ENCODE results near the gene ESRP2.
A peak's percentile ranks its signal among the peaks of the same experiment; 100 is the strongest.

Gene ESRP2

DNA sequence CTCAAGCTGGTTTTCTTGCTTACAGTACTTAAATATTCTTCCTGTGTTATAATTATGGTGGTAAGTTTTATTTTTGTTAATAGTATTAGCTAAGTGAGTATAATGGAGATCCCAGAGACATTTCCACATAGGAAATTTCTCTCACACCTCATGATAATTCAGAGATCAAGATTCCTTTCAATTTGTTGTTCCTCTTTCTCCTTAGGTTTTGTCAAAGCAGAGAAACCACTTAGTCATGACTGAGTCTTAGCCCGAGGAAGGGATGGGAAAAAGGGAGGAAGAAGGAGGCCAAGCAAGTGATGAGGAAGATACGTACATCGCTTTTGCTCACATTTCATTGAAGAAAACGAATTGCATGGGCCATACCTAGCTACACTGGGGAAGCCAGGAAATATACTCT is 18.4 kb downstream of the ESRP2 start:
- DNase-seq (ENCODE audit: low spot score): no peak

DNA sequence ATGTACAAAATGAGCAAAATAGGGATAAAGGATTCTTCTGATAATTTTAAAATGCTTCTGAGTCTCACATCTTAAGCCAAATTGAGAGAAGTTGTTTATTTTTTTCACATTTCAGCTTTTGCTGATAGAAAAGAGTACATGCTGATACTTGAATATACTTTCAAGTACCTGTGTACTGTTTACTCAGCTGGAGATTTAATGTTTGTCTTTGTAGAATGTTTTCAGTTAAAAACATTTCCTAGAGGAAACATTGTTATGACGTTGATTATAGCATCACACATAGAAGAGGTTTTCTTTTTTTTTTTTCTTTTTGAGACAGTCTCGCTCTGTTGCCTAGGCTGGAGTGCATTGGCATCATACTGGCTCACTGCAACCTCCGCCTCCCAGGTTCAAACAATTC is 19.7 kb downstream of the ESRP2 start:
- DNase-seq (ENCODE audit: low spot score): no peak

DNA sequence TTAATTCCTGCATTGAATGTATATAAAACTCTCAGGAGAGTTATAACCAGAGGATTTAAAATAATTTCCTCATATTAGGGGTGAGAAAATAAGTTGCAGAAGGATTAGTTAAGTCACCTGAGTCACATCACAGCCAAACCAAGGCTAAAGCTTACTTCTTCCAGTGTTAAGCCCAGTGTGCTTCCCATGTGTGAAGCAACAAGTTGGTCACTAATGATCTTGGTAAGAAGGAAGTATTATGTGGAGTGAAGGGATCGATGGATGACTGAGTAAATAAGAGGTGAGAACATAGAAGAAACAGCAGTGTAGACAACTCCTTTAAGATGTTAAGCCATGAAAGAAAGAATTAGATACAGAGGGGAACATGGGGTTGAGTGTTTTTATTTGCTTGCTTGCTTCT is 20.6 kb downstream of the ESRP2 start:
- DNase-seq (ENCODE audit: low spot score): no peak

DNA sequence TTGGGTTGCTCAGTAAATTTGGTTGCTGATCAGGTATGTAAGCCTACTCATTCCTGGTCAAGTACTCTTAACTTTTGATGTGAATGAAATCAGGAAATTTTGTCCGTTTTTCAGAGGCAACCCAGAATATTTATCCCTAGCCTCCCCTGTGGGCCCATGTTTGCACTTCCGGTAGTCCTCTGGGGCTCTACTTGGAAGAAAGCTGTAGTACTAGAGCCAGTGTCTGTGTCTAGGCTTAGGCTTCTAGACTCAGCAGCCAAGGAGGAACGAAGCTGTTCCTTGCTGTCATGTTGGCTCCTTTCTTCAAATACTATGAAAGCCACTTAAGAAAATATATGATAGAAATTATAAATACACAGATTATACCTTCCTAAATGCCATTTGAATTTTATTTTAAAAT is 21.2 kb downstream of the ESRP2 start:
- no peak for DNase-seq (ENCODE audit: low spot score)

DNA sequence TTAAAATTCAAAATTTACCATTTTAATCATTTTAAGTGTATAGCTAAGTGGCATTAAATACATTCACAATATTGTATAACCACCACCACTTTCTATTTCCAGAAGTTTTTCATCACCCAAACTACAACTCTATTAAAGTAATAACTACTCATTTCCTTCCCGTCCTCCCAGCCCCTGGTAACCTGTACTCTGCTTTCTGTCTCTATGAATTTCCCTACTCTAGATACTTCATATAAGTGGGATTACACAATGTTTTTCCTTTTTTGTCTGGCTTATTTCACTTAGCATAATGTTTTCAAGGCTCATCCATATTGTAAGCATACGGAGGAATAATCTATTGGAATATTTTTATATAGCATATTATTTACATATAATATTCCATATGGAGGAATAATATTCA is 29.7 kb downstream of the ESRP2 start:
- DNase-seq (ENCODE audit: low spot score): no peak

DNA sequence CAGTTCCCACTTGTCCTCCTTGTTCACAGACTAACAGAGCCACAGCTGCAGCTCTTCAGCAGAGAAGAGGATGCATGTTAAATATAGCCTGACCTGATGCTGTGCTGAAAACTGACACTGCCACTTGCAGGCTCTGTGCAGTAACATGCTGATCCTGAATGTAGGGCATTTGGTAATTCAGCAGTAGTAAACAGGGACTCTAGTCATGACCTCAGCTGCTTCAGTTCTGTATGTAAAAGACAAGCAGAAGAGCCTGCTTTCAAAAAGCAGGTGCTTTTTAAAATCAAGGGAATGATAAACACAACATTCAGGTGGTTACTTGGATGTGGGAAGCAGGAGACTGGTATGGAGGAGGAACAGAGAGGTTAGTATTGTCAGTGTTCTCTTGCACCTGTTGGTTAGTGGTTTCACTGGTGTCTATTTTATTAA is 33.8 kb downstream of the ESRP2 start:
- DNase-seq (ENCODE audit: low spot score): no peak

DNA sequence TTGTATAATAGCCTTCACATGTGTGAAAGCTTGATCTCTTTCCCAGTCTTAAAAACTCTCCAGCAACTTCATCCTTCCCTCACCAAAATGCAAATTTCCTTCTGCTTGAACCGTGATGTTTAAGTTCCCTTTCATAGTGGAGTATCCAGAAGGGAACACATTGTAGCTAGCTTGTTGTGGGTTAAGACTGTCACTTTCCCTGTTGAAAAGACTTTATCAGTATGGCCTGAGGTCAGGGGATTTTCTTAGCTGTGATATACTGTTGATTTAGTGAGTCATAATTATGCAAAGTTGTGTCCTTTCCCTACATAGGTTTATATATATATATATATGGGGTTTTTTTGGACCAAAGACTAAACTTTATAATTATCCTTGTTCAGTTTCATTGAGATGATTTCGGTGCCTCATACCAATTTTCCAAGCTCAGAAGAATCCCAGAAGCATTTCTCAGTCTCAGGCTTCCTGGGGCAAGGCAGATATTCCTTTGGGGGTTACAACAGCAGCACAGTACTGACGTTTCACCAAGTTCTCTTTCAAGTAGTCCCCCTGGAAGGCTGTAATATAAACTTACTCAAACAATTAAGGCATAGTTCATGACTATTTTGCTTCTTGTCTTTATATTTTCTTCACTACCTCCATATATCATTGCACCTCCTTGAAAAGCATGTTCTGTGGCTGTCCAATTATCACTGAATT is 35.7 kb downstream of the ESRP2 start:
- DNase-seq (ENCODE audit: low spot score): no peak

DNA sequence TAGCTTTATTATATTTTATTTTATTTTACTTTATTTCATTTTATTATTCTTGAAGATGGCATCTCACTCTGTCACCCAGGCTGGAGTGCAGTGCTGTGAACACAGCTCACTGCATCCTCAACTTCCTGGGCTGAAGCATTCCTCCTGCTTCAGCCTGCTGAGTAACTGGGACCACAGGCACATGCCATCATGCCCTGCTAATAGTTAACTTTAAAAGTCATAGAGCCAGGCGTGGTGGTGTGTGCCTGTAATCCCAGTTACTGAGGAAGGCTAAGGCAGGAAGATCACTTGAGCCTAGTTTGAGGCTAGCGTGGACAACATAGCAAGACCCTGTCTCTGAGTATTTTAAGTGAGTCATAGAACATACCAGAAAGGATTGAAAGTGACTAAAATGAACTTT is 38.7 kb downstream of the ESRP2 start:
- DNase-seq (ENCODE audit: low spot score): peak; percentile 11

DNA sequence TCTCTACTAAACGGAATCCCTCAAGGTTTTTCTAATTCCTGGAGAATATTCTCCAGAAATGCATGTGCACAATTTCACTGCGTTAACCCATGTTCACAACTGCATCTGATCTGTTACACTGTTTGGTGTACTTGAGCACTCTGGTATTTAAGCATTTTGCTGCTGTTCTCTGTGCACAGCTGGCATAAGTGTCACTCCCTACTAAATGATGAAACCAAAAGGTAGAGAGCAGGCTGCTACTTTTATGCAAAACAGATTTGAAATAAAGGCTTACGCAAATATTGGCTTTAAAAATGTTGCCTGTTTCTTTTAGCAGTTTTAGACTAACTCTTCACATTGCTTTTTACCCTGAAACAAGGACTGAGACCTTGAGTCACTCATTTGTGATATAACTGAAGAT is 41.7 kb downstream of the ESRP2 start:
- DNase-seq (ENCODE audit: low spot score): no peak

DNA sequence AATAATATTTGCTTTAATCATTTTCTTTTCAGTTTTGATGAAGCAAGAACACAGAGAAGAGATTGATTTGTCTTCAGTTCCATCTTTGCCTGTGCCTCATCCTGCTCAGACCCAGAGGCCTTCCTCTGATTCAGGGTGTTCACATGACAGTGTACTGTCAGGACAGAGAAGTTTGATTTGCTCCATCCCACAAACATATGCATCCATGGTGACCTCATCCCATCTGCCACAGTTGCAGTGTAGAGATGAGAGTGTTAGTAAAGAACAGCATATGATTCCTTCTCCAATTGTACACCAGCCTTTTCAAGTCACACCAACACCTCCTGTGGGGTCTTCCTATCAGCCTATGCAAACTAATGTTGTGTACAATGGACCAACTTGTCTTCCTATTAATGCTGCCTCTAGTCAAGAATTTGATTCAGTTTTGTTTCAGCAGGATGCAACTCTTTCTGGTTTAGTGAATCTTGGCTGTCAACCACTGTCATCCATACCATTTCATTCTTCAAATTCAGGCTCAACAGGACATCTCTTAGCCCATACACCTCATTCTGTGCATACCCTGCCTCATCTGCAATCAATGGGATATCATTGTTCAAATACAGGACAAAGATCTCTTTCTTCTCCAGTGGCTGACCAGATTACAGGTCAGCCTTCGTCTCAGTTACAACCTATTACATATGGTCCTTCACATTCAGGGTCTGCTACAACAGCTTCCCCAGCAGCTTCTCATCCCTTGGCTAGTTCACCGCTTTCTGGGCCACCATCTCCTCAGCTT is 45.0 kb downstream of the ESRP2 start:
- DNase-seq (ENCODE audit: low spot score): no peak

DNA sequence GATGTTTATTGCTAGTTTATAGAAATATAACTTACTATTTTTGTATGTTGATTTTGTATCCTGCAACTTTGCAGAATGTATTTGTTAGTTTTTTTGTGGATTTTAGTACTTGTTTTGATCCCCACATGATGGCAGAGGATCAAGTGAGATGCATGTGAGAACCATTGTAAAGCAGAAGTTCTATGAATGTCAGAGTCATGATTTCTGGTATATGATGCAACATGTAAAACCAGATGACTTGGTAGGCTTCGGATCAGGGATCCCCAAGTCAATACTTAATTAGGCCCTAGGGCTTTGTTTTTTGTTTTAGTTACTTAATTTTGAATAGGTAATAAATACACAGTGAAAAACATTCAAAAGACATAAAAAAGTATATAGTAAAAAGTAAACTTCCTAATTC is 45.8 kb downstream of the ESRP2 start:
- DNase-seq (ENCODE audit: low spot score): no peak

DNA sequence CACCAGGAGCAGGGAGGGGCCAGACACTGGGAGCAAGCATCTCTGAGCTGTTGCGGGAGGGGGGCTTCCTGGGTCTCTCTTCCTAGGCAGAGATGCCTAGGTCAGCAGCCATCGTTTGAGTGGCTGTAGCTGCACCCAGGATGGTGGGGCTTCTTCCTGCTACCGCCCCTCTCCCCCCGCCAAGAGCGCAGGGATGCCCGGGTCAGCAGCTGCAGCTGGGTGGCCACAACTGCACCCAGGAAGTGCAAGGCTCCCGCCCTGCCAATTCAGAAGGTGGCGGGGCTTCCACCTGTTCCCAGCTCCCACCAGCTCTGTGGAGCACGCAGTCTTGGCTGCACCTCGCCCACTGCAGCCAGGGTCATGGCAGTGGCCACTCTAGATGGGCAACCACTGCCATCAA is 47.8 kb downstream of the ESRP2 start:
- no peak for DNase-seq (ENCODE audit: low spot score)

DNA sequence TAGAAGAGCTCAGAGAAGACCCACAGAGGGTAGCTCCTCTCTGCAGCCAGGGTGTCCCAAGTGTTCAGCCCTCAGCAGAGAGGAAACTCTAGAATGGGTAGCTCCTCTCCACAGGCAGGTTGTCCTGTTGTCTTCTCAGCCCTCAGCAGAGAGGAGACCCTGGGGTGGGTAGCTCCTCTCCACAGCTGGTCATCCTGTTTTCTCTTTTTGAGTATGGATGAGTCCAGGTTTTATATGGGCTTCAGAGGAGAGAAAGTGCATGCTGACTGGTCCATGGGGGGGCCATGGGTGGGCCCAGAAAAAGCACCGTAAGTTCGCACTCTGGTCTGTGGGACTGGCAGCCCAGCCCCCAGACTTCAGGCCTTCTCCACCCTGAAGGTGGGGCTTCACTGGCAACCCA is 48.4 kb downstream of the ESRP2 start:
- no peak for DNase-seq (ENCODE audit: low spot score)

DNA sequence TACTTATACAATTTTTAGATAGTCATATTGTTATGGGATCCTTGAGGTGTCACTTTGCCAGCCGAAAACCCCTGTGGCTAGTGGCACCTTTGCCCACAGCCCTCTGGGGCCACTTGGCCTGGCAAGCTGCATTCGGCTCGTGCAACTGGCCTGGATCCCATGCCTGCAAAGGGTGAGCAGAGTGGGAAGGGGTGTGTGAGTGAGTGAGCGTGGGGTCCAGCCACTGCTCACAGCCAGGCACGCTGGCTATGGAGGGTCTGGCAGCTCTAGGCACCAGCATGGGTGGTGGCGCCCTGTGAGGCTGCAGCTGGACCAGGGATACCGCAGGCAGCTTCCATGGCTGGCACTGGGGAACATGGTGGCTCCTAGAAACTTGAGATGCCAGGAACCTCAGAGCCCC is 49.0 kb downstream of the ESRP2 start:
- DNase-seq (ENCODE audit: low spot score): no peak

DNA sequence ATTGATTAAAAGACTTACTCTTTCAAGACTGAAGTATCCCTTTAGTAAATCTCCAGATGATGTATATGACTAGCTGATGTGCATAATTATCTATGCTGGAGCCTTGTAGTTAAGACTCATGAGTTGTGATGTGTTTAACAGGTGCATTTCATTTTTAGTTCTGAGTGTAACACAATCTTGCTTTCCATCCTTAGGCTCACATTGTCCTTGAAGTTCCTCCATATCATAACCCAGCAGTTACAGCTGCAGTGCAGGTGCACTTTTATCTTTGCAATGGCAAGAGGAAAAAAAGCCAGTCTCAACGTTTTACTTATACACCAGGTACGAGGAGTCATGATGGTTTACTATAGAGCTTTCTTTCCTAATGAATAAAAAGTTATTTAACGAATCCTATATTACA is 52.9 kb downstream of the ESRP2 start:
- no peak for DNase-seq (ENCODE audit: low spot score)

DNA sequence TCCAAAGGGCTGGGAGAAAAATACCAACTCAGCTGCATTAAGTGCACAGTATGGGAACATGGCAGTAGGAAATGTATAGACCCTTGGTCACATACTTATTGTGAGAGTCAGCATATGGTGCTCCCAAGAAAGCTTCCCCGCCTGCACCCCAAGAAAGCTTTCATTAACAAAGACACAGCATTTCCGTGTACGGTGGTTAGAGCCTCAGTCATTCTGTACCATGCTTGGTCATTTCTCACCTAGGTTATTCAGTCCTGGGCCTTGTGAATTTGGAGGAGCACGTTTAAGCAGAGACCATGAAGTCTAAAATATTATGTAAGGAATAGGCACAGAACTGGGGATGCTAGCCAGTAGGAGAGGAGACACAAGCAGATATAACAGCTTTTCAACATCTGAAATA is 56.1 kb downstream of the ESRP2 start:
- no peak for DNase-seq (ENCODE audit: low spot score)

DNA sequence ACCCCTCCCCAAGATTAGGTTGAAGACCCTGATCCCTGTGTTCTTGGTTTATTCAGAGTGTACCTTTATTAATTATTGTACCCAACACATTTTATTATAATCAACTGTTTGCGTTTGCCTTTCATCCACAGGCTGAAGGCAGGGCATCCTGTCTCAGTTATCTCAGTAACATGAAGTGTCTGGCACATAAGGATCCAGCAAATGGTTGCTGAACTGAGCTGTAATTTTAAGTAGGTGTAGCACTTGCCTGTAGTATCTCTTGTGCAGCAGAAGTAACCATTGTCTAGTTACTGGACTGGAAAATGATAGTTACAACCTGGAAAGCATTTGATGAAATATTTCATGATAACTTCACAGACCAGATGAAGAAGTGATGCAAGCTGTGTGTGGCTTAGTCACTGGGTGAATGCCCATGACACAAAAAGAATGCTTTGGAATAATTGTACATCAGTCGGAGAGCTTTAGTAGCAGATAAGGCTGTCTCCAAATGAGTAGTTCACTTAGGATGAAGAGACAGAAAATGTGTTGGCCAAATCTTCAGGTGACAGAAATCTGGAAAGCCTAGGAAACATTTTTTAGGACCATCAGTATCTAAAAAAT is 56.6 kb downstream of the ESRP2 start:
- DNase-seq (ENCODE audit: low spot score): no peak
